Naive thymus-derived CD4-positive, alpha-beta T cell (primary cell): ENCODE data around the gene ROBO2. TPM values are rescaled to one million over a fixed set of nuclear protein-coding genes. Genes with fewer than 3 reads are reported as not detected.

Experiments
- ATAC-seq: fragments of 150-1000 bp; cut with Tn5 transposase; 2 replicates; pipeline ENCODE4 v1.10.0; 2021; ENCODE audit warnings: mild to moderate bottlenecking, moderate library complexity
- CTCF ChIA-PET: fragments of 350-600 bp; sonication (Branson Sonifier 250); formaldehyde crosslinking; loops from one replicate; lab custom pipeline; 2021; ENCODE audit warnings: antibody characterized with exemption; lab: Charles Lee
- POLR2A ChIA-PET: fragments of 350-600 bp; sonication (Branson Sonifier 250); formaldehyde crosslinking; loops from one replicate; lab custom pipeline; 2021; ENCODE audit warnings: antibody characterized with exemption, inconsistent platforms; lab: Charles Lee
- DNase-seq, 9 donors: peaks; one replicate each; pipeline versions ENCODE4 v3.0.0 to v3.0.0-alpha.2; 2020 to 2022; ENCODE audit warnings: mixed read lengths in 1 of 9
- H3K27ac ChIP-seq: one replicate; pipeline ENCODE4 v1.7.0; 2013; ENCODE audit warnings: mild to moderate bottlenecking, low read depth, low read length, moderate library complexity
- H3K27me3 ChIP-seq, 2 donors: one replicate each; pipeline ENCODE4 v1.7.0; 2013; ENCODE audit warnings: low read length in 2 of 2, mild to moderate bottlenecking in 2 of 2, moderate library complexity in 2 of 2; ENCODE audit not compliant: control insufficient read depth in 2 of 2, insufficient read depth in 2 of 2
- H3K36me3 ChIP-seq, 3 experiments: 1 replicate in 2 of 3; 2 replicates in 1 of 3; pipeline ENCODE4 v1.7.0; 2013; ENCODE audit warnings: low read length in 3 of 3, mild to moderate bottlenecking in 3 of 3, moderate library complexity in 1 of 3; ENCODE audit not compliant: insufficient read depth in 3 of 3, control insufficient read depth in 2 of 3
- H3K4me1 ChIP-seq, 2 donors: one replicate each; pipeline ENCODE4 v1.7.0; 2013; ENCODE audit warnings: low read length in 2 of 2, mild to moderate bottlenecking in 2 of 2, moderate library complexity in 1 of 2; ENCODE audit not compliant: control insufficient read depth in 2 of 2, insufficient read depth in 2 of 2
- H3K4me3 ChIP-seq: 2 replicates; pipeline ENCODE4 v1.7.0; 2013; ENCODE audit warnings: mild to moderate bottlenecking, low read length
- H3K9me3 ChIP-seq, 3 experiments: 1 replicate in 2 of 3; 2 replicates in 1 of 3; pipeline ENCODE4 v1.7.0; 2013; ENCODE audit warnings: low read length in 3 of 3; ENCODE audit not compliant: control insufficient read depth in 2 of 3
- H3K27ac Mint-ChIP-seq, 9 donors: one replicate each; pipeline ENCODE4 v1.8.0; 2020 to 2022; ENCODE audit warnings: mixed read lengths in 9 of 9, mild to moderate bottlenecking in 8 of 9, moderate library complexity in 5 of 9, inconsistent platforms in 2 of 9
- H3K27me3 Mint-ChIP-seq, 5 donors: one replicate each; pipeline ENCODE4 v1.8.0; 2021 to 2022; ENCODE audit warnings: mixed read lengths in 5 of 5, mild to moderate bottlenecking in 1 of 5
- H3K36me3 Mint-ChIP-seq, 5 donors: one replicate each; pipeline ENCODE4 v1.8.0; 2020 to 2022; ENCODE audit warnings: mixed read lengths in 5 of 5, mild to moderate bottlenecking in 3 of 5, inconsistent platforms in 1 of 5
- H3K4me1 Mint-ChIP-seq, 7 donors: one replicate each; pipeline ENCODE4 v1.8.0; 2020 to 2022; ENCODE audit warnings: mixed read lengths in 7 of 7, mild to moderate bottlenecking in 3 of 7, inconsistent platforms in 1 of 7
- H3K4me3 Mint-ChIP-seq, 10 donors: one replicate each; pipeline ENCODE4 v1.8.0; 2020 to 2022; ENCODE audit warnings: mild to moderate bottlenecking in 10 of 10, mixed read lengths in 10 of 10, moderate library complexity in 6 of 10, inconsistent platforms in 2 of 10
- H3K9me3 Mint-ChIP-seq, 11 donors: one replicate each; pipeline ENCODE4 v1.8.0; 2020 to 2022; ENCODE audit warnings: mixed read lengths in 11 of 11, mild to moderate bottlenecking in 4 of 11, inconsistent platforms in 1 of 11, moderate library complexity in 1 of 11
- intact Hi-C, 2 donors: fragments of 100-400 bp; cut with micrococcal nuclease; formaldehyde crosslinking; loops; one replicate each; pipeline ENCODE4 v1.15.1; 2023
- polyA plus RNA-seq, 2 donors: library from polyadenylated mRNA; unstranded; fragments of 300-500 nt; fragmentation: Illumina TruSeq; gene quantifications; one replicate each; pipeline ENCODE4 v1.2.3, GENCODE V29; 2021
- total RNA-seq, 6 experiments: library from RNA in 5 of 6; stranded (reverse) in 5 of 6; gene quantifications; 1 replicate in 5 of 6; 2 replicates in 1 of 6; pipeline ENCODE4 v1.2.3 and lab custom pipeline; 2021 to 2026

The ROBO2 gene
- total and polyA plus RNA-seq, 7 experiments from 2014 or later = not detected

DNA sequence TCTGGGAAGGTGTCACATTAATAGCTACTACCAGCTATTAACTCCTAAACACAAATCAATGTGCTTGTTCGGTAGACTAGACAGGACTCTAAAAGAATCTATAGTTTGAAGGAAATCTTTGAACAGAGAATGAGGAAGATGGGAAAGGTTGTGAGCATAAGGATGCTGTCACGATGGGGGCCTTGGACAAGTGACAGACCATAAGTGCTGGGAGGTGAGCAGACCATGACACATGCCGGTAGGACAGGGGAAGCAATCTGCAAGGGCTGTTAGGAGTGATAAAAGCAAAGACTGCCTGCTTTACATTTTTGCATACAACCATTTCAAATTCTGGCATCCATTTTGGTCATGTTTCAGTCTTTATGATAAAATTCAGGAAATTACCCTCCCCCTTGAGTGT, 645.8 kb downstream of the ROBO2 start:
- no peaks in the 10 kb centered on the region for H3K4me1 ChIP-seq
- no peak for ATAC-seq
- H3K4me1 Mint-ChIP-seq = no peaks in the 10 kb centered on the region
- no peak overlapping the region for H3K27ac Mint-ChIP-seq
- no peaks in the 10 kb centered on the region for H3K36me3 ChIP-seq
- intact Hi-C loops = no loop called here
- peaks cover 0 to 27% (median 12%) of the 10 kb centered on the region in 11 donors for H3K9me3 Mint-ChIP-seq
- H3K27ac ChIP-seq = no peak overlapping the region
- H3K27me3 Mint-ChIP-seq = no peaks in the 10 kb centered on the region
- H3K36me3 Mint-ChIP-seq = no peaks in the 10 kb centered on the region
- H3K9me3 ChIP-seq = peaks cover 0 to 26% (median 0%) of the 10 kb centered on the region in 3 experiments
- CTCF ChIA-PET = no interaction called here
- POLR2A ChIA-PET = no interaction called here
- no peak for DNase-seq
- H3K4me3 ChIP-seq = no peak overlapping the region
- no peak overlapping the region for H3K4me3 Mint-ChIP-seq
- H3K27me3 ChIP-seq = no peaks in the 10 kb centered on the region

DNA sequence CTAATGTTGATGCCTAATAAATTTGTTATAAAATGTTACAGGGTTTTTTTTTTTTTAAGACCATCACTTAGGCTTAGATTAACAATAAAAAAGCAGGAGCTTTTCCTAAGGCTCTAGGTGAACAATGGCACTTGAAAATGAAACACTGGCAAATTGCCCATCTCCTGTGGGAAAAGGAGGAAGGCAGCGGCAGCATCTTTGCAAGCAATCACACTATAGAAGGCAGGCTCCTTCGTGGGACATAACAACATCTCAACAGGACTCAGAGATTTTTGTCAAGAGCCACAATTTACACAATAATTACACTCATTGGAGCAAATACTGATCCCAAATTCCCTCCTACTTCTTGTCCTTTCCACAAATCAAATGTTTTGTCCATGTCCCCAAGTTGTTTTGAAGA, 646.7 kb downstream of the ROBO2 start:
- H3K4me3 Mint-ChIP-seq = no peak overlapping the region

DNA sequence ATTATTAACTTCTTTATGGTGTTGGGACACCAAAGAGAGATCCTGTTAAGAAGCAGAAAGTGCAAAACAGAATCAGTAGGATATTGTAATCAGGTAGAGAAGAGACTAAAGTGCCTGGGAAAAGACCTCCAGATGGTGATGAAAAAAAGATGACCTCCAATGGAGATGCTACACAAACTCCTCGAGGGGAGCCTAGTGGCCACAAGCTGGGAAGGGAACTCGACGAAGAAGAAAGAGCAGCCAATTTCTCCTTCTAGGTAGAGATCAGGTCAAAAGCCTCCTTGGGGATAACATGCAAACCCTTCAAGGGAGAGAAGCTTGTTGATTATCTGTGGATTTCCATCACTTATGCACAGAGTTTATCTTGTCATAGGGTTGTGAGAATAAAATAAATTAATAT, 647.6 kb downstream of the ROBO2 start:
- H3K27ac Mint-ChIP-seq = no peak overlapping the region
- ChIA-PET POLR2A (no interaction called here), CTCF (no interaction called here)
- intact Hi-C loops = no loop called here
- peaks cover 2 to 21% (median 8%) of the 10 kb centered on the region in 11 donors for H3K9me3 Mint-ChIP-seq
- ATAC-seq = no peak
- Histone ChIP-seq H3K9me3 (peaks cover 0 to 13% (median 0%) of the 10 kb centered on the region in 3 experiments), H3K27ac (no peak overlapping the region), H3K36me3 (no peaks in the 10 kb centered on the region), H3K4me1 (no peaks in the 10 kb centered on the region), H3K4me3 (no peak overlapping the region), H3K27me3 (no peaks in the 10 kb centered on the region)
- no peaks in the 10 kb centered on the region for H3K27me3 Mint-ChIP-seq
- no peaks in the 10 kb centered on the region for H3K36me3 Mint-ChIP-seq
- no peak overlapping the region for H3K4me3 Mint-ChIP-seq
- no peak for DNase-seq
- no peaks in the 10 kb centered on the region for H3K4me1 Mint-ChIP-seq

More for the DNA sequence above, 646.7 kb downstream of the ROBO2 start:
- no peak for DNase-seq
- H3K27me3 ChIP-seq = no peaks in the 10 kb centered on the region
- H3K27ac ChIP-seq = no peak overlapping the region
- no peaks in the 10 kb centered on the region for H3K36me3 Mint-ChIP-seq
- H3K4me3 ChIP-seq = no peak overlapping the region
- H3K4me1 Mint-ChIP-seq = no peaks in the 10 kb centered on the region
- CTCF ChIA-PET = no interaction called here
- POLR2A ChIA-PET = no interaction called here
- no peaks in the 10 kb centered on the region for H3K27me3 Mint-ChIP-seq
- peaks cover 2 to 27% (median 11%) of the 10 kb centered on the region in 11 donors for H3K9me3 Mint-ChIP-seq
- no peak for ATAC-seq
- no peaks in the 10 kb centered on the region for H3K4me1 ChIP-seq
- no peaks in the 10 kb centered on the region for H3K36me3 ChIP-seq
- H3K27ac Mint-ChIP-seq = no peak overlapping the region
- intact Hi-C loops = no loop called here
- H3K9me3 ChIP-seq = peaks cover 0 to 23% (median 0%) of the 10 kb centered on the region in 3 experiments

DNA sequence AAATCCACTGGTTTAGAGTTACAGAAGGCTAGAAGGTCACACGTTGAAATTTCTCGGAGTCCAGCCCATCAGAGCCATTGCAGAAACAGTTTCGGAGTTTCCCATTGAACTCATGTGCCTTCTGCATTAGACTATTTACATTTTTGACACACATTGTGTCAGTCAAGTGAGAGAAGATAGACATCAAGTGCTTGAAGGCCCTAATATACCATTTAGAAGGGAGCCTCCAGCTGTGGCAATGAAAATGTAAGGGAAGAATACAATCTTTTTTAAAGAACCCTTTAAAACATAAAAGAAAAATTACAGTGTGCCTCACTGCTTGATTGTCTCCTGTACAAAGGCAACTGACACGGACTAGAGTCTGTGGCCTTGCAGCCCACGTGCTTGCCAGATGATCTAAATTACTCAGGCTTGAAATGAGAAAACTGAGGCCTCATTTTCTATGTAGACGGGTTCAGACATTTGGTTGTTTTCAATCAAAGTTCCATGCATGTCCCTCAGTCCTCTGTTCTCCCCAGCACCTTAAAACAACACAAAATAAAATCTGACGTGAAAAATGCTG, 650.5 kb downstream of the ROBO2 start:
- Mint-ChIP-seq H3K9me3 (peaks cover 0 to 18% (median 7%) of the 10 kb centered on the region in 11 donors), H3K4me1 (no peaks in the 10 kb centered on the region), H3K36me3 (no peaks in the 10 kb centered on the region), H3K4me3 (no peak overlapping the region), H3K27me3 (no peaks in the 10 kb centered on the region), H3K27ac (no peak overlapping the region)
- ChIA-PET CTCF (no interaction called here), POLR2A (no interaction called here)
- H3K4me3 ChIP-seq = no peak overlapping the region
- DNase-seq (no peak), ATAC-seq (no peak)
- H3K4me1 ChIP-seq = no peaks in the 10 kb centered on the region
- H3K36me3 ChIP-seq = no peaks in the 10 kb centered on the region
- intact Hi-C loops = no loop called here
- peaks cover 0 to 9% (median 0%) of the 10 kb centered on the region in 3 experiments for H3K9me3 ChIP-seq
- no peak overlapping the region for H3K27ac ChIP-seq
- no peaks in the 10 kb centered on the region for H3K27me3 ChIP-seq

DNA sequence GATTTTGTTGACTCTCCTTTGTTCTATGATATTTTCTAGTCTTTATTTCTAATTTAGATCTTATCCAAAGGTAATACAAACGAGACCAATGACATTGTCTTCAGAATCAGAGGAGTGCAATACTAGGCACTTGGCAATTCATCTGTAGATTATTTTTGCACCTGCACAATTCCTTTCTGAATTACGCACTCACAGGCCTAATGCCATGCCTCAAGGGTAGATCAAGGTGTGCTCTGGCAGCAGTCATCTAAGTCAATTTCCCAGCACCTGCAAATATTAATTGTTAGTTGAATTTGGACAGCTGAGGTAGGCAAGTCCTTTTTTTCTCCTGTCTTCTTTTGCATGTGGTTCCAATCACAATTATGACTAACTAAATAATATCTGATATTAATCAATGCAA, 653.2 kb downstream of the ROBO2 start:
- no peak overlapping the region for H3K4me3 Mint-ChIP-seq
- POLR2A ChIA-PET = no interaction called here
- H3K4me1 Mint-ChIP-seq = no peaks in the 10 kb centered on the region

DNA sequence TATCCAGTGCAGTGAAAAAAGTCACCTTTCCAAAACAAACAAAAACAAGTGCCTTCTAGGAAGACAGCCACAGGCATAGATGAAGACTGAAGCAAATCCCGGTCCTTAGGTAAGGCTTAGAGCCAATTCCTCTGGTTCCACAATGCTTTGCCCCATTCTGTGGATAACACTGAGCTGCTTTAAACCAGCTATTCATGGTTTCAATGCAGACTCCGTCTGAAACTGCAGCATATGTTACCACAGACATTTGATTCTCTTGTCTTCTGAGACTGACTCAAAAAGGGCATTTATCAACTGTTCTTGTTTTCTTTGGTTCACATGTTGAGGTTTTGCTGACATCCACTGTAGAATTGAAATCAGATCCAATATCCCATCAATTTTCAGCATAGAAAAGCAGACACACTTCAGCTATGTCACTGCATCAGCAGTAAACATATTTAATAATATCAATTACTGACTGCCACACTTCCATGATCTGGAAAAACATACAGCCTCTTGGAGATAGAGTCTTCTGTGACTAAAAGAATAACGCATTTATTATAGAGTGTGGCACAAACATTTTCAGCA, 659.3 kb downstream of the ROBO2 start:
- Histone ChIP-seq H3K36me3 (no peaks in the 10 kb centered on the region), H3K27me3 (no peaks in the 10 kb centered on the region), H3K9me3 (no peaks in the 10 kb centered on the region), H3K27ac (no peak overlapping the region), H3K4me1 (no peaks in the 10 kb centered on the region), H3K4me3 (no peak overlapping the region)
- ChIA-PET CTCF (no interaction called here), POLR2A (no interaction called here)
- H3K4me3 Mint-ChIP-seq = no peak overlapping the region
- H3K9me3 Mint-ChIP-seq = peaks cover 0 to 30% (median 10%) of the 10 kb centered on the region in 11 donors
- intact Hi-C loops = no loop called here
- no peak overlapping the region for H3K27ac Mint-ChIP-seq
- no peaks in the 10 kb centered on the region for H3K36me3 Mint-ChIP-seq
- H3K27me3 Mint-ChIP-seq = no peaks in the 10 kb centered on the region
- no peak for ATAC-seq
- DNase-seq = no peak
- H3K4me1 Mint-ChIP-seq = no peaks in the 10 kb centered on the region

More for the DNA sequence above, 653.2 kb downstream of the ROBO2 start:
- H3K36me3 Mint-ChIP-seq = no peaks in the 10 kb centered on the region
- Histone ChIP-seq H3K9me3 (peaks cover 0 to 9% (median 0%) of the 10 kb centered on the region in 3 experiments), H3K4me1 (no peaks in the 10 kb centered on the region), H3K36me3 (no peaks in the 10 kb centered on the region), H3K4me3 (no peak overlapping the region), H3K27ac (no peak overlapping the region), H3K27me3 (no peaks in the 10 kb centered on the region)
- H3K9me3 Mint-ChIP-seq = peaks cover 4 to 19% (median 14%) of the 10 kb centered on the region in 11 donors
- H3K27me3 Mint-ChIP-seq = no peaks in the 10 kb centered on the region
- intact Hi-C loops = no loop called here
- CTCF ChIA-PET = interaction anchor here (0.5 kb wide), 1 partner anchor 1624 kb away, joined by 5 read pairs; no protein-coding TSS in a partner anchor
- H3K27ac Mint-ChIP-seq = no peak overlapping the region
- ATAC-seq (no peak), DNase-seq (no peak)
